ENCODE measurements around the gene TRHDE.

GRCh38 chr12:72677139-72677538 lies 405.0 kb downstream of the TRHDE start:
- TF ChIP-seq CTCF (IDR thresholded peaks at IDR 0.05), result no peak
- TF ChIP-seq POLR2A (IDR thresholded peaks at IDR 0.05), result no peak

Data from vagina (tissue), 2 donors.